ENCODE data around the gene ELK3.

GRCh38 chr12:96238336-96239047, 44.3 kb downstream of the ELK3 start:
- TF ChIP-seq POU5F1 (IDR thresholded peaks at IDR 0.05; ENCODE audit: low read depth, low read length) (no peak), EZH2 (IDR thresholded peaks at IDR 0.05; ENCODE audit: low read depth, low read length, severe bottlenecking) (no peak), ATF3 (IDR thresholded peaks at IDR 0.05; ENCODE audit: insufficient read depth, low read depth, low read length) (no peak), CTCF (IDR thresholded peaks at IDR 0.05; ENCODE audit: control extremely low read depth in 1 of 3, insufficient read depth in 1 of 3, low read depth in 1 of 3, low read length in 3 of 3) (no peak)
